LHCN-M2 (cell line): ENCODE measurements around the gene SLC26A8. TPM values are rescaled to one million over a fixed set of nuclear protein-coding genes. Genes with fewer than 3 reads are reported as not detected.
"Not testable (repeated sequence)": the region's sequence is repeated elsewhere in the genome, so short reads cannot be mapped to it uniquely, and the experiment has no call there.

ENCODE experiments used
- DNase-seq: peaks from one replicate; pipeline ENCODE4 v3.0.0-alpha.2; 2012; ENCODE audit warnings: low read depth
- total RNA-seq: library from RNA; depleted of rRNA; stranded (reverse); fragments of >200 nt; gene quantifications from 2 replicates; pipeline ENCODE4 v1.2.3, GENCODE V29; 2014; rRNA removed

SLC26A8 gene
- total RNA-seq, 1 experiment from 2014 or later: not detected

- no peak for DNase-seq
Observed at GRCh38 chr6:35916056-35916455, 108.4 kb downstream of the SLC26A8 start.

- no peak for DNase-seq
Observed at GRCh38 chr6:35914536-35914935, 109.9 kb downstream of the SLC26A8 start.

GRCh38 chr6:35911871-35912653 lies 112.4 kb downstream of the SLC26A8 start:
- DNase-seq: peak; percentile 11

- DNase-seq: not testable (repeated sequence)
Observed at GRCh38 chr6:35909571-35909970, 114.9 kb downstream of the SLC26A8 start.

- not testable (repeated sequence) for DNase-seq
Observed at GRCh38 chr6:35908753-35909401, 115.6 kb downstream of the SLC26A8 start.

GRCh38 chr6:35907750-35908149 lies 116.7 kb downstream of the SLC26A8 start:
- no peak for DNase-seq

- DNase-seq: no peak
Observed at GRCh38 chr6:35906499-35906846, 118.0 kb downstream of the SLC26A8 start.

GRCh38 chr6:35905841-35906498 lies 118.5 kb downstream of the SLC26A8 start:
- no peak for DNase-seq

GRCh38 chr6:35905141-35905785 lies 119.2 kb downstream of the SLC26A8 start:
- no peak for DNase-seq

- DNase-seq: no peak
Observed at GRCh38 chr6:35903679-35904078, 120.8 kb downstream of the SLC26A8 start.

GRCh38 chr6:35900448-35900847 lies 124.0 kb downstream of the SLC26A8 start:
- DNase-seq: no peak

- DNase-seq: no peak
Observed at GRCh38 chr6:35898003-35898402, 126.4 kb downstream of the SLC26A8 start.

- DNase-seq: no peak
Observed at GRCh38 chr6:35897486-35897885, 127.0 kb downstream of the SLC26A8 start.

GRCh38 chr6:35897036-35897435 lies 127.4 kb downstream of the SLC26A8 start:
- DNase-seq: no peak

GRCh38 chr6:35896228-35896627 lies 128.2 kb downstream of the SLC26A8 start:
- no peak for DNase-seq

- DNase-seq: no peak
Observed at GRCh38 chr6:35895560-35895959, 128.9 kb downstream of the SLC26A8 start.

- DNase-seq: no peak
Observed at GRCh38 chr6:35894776-35895175, 129.7 kb downstream of the SLC26A8 start.

Other genes starting within 250 kb of the SLC26A8 start
- gene CLPSL2, start 248.0 kb downstream of the SLC26A8 start, total RNA-seq: not detected in 2 replicates
- gene CLPSL1, start 243.6 kb downstream of the SLC26A8 start, total RNA-seq: not detected in 2 replicates
- gene CLPS, start 227.3 kb downstream of the SLC26A8 start, total RNA-seq: not detected in 2 replicates
- 0.17 TPM in 1 of 2 replicates, not detected in the other for gene LHFPL5, start 219.3 kb downstream of the SLC26A8 start, total RNA-seq
- 54.0 and 55.9 TPM in 2 replicates for gene SRPK1, start 103.5 kb downstream of the SLC26A8 start, total RNA-seq
- 46.9 and 53.5 TPM in 2 replicates for gene MAPK14, start 3.2 kb upstream of the SLC26A8 start, total RNA-seq
- gene MAPK13, start 105.9 kb upstream of the SLC26A8 start, total RNA-seq: 0.63 and 1.0 TPM in 2 replicates
- 8.2 and 12.7 TPM in 2 replicates for gene BRPF3, start 172.1 kb upstream of the SLC26A8 start, total RNA-seq
- gene PNPLA1, start 245.4 kb upstream of the SLC26A8 start, total RNA-seq: not detected in 2 replicates